Brain microvascular endothelial cell (primary cell): Measurements from ENCODE around the gene TAAR5.

Experiments
- DNase-seq: peaks from one replicate; pipeline ENCODE4 v3.0.0-alpha.2; 2020
- H3K27ac ChIP-seq: fragments of 250-450 bp; sonication (Bioruptor Pico); 2 replicates; pipeline ENCODE4 v1.5.1; 2020; ENCODE audit warnings: mild to moderate bottlenecking, moderate library complexity
- H3K27me3 ChIP-seq: fragments of 250-450 bp; sonication (Bioruptor Pico); replicated peaks from 2 replicates; pipeline ENCODE4 v1.5.1; 2020; ENCODE audit warnings: mild to moderate bottlenecking
- H3K36me3 ChIP-seq: fragments of 250-450 bp; sonication (Bioruptor Pico); replicated peaks from 2 replicates; pipeline ENCODE4 v1.5.1; 2020; ENCODE audit warnings: mild to moderate bottlenecking
- H3K4me3 ChIP-seq: 2 replicates; pipeline ENCODE4 v1.5.1; 2011; ENCODE audit warnings: low read depth, mild to moderate bottlenecking, control low read depth, low read length, moderate library complexity
- in situ Hi-C: cut with HindIII; loops from 2 replicates; pipeline ENCODE4 v1.10.0; 2017; ENCODE audit warnings: low sequenced_read_pairs, low pct_ligation_motif_present
- TF ChIP-seq, protein P1 (sequence below): IDR thresholded peaks from 2 replicates; pipeline ENCODE4 v1.5.1; 2011; ENCODE audit warnings: low read depth, mild to moderate bottlenecking, moderate library complexity, low read length, control low read depth, inconsistent platforms; ENCODE audit errors: missing control alignments

Gene TAAR5

DNA sequence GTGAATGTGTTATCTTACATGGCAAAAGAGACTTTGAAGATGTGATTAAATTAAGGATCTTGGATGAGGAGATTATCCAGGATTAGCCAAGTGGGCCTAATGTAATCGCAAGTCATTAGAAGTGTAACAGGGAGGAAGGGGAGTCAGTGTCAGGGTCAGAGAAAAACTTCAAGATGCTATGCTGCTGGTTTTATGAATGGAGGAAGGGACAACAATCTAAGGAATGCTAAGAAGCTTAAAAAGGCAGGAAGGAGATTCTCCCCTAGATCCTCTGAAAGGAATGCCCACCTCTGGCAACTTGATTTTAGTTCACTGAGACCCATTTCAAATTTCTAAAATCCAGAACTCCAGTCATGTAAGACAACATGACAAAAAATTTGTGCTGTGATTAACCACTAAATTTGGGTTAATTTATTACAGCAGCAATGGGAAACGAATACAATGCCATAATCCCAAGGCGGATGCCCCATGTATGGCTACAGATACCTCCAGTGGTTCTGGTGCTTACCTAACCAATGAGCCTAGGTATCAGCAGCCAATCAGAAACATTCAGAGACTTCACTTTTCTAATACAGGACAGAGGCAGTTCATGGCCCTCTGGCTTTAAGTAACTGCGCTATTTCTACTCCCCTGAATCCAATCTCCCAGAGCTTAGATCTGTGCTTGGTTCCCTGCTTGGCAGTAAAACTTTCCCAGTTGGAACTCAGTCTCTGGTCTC lies 40.6 kb downstream of the TAAR5 start:
- no peak overlapping the region for H3K4me3 ChIP-seq
- in situ Hi-C loops = no loop called here
- H3K27ac ChIP-seq = no peak overlapping the region
- TF ChIP-seq, protein P1, sequence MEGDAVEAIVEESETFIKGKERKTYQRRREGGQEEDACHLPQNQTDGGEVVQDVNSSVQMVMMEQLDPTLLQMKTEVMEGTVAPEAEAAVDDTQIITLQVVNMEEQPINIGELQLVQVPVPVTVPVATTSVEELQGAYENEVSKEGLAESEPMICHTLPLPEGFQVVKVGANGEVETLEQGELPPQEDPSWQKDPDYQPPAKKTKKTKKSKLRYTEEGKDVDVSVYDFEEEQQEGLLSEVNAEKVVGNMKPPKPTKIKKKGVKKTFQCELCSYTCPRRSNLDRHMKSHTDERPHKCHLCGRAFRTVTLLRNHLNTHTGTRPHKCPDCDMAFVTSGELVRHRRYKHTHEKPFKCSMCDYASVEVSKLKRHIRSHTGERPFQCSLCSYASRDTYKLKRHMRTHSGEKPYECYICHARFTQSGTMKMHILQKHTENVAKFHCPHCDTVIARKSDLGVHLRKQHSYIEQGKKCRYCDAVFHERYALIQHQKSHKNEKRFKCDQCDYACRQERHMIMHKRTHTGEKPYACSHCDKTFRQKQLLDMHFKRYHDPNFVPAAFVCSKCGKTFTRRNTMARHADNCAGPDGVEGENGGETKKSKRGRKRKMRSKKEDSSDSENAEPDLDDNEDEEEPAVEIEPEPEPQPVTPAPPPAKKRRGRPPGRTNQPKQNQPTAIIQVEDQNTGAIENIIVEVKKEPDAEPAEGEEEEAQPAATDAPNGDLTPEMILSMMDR = no peak
- H3K36me3 ChIP-seq = no peaks in the 10 kb centered on the region
- no peaks in the 10 kb centered on the region for H3K27me3 ChIP-seq
- no peak for DNase-seq

DNA sequence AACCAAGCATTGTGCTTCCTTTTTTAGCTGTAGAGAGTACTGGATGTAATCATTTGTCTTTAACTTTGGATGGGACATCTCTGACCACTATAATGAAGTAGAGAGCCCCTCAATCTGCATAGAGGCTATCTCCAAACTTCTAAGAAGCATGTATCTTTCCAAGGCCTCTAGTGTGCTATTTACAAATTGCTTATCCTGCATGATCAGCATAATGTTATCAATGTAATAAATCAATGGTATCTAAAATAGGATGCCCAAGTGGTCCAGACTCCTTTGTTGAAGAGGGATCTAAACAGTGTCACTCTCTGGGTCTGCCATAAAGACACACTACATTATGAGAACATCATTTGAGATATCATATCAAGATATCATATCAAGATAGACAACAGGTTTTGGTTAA lies 44.7 kb downstream of the TAAR5 start:
- peaks cover 5% of the 10 kb centered on the region for H3K27me3 ChIP-seq
- no peak overlapping the region for H3K27ac ChIP-seq
- H3K36me3 ChIP-seq = no peaks in the 10 kb centered on the region
- DNase-seq = no peak
- no peak overlapping the region for H3K4me3 ChIP-seq
- TF ChIP-seq, protein P1 = no peak
- in situ Hi-C loops = no loop called here
